ENCODE measurements around the gene STK4. TPM values are rescaled to one million over a fixed set of nuclear protein-coding genes. Genes with fewer than 3 reads are reported as not detected.
A peak's percentile ranks its signal among the peaks of the same experiment; 100 is the strongest.

Gene STK4
- total RNA-seq, 1 donor from 2014 or later: 15.8 TPM

GRCh38 chr20:45090481-45090880 lies 124.2 kb downstream of the STK4 start:
- no peak for ATAC-seq

GRCh38 chr20:45091366-45091765 lies 125.1 kb downstream of the STK4 start:
- no peak for ATAC-seq

DNA sequence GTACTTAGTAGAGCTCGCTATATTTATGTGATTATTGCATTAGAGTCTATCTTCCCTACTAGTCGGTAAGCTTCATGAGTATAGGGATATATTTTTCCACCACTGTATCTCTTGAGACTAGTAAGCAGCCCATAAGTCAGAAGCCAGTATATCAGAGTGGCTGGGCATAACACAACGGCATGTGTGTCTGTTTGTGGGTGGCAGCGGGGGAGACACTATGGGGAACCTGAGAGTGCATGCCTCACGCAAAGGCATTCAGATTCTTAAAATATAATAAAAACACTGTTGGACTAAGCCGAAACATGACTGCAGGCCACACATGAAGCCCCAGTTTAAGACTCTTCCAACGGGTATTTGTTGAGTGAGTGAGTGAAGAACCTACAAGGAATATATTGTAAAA lies 126.6 kb downstream of the STK4 start:
- ATAC-seq: no peak

DNA sequence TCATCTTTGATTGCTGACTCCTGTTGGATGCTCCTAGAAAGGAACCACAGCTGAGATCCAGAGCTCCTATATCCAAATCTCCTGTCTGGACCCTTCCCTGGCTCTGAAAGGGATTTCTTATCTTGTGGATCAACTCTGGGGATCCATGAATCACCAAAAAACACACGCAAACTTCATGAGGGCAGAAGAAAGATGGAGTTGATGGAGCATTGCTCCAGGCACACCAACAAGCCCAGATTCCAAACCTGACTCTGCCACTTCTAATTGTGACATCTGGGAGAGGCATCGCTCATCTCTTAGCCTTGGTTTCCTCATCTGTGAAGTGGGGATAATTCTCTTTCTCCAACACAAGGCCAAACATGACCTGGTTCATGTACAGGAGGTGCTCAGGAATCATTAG lies 127.9 kb downstream of the STK4 start:
- ATAC-seq: no peak

- ATAC-seq: no peak
Measured at GRCh38 chr20:45094864-45095574, 128.7 kb downstream of the STK4 start.

DNA sequence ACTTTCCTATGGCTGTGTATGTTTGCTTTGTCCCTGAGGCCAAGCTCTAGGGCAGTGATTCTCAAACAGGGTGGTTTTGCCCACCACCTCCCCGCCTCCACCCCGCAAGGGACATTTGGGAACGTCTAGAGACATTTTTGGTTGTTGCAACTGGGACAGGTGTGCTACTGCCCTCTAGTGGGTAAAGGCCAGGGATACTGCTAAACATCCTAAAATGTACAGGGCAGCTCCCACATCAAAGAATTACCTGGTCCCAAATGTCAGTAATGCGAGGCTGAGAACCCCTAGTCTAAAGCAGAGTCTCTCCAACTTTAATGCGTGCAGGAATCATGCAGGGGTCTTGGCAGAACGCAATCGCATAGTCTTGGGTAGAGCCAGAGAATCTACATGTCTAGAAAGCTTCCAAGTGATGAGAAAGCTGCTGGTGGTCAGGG lies 129.5 kb downstream of the STK4 start:
- peak; percentile 57 for ATAC-seq

DNA sequence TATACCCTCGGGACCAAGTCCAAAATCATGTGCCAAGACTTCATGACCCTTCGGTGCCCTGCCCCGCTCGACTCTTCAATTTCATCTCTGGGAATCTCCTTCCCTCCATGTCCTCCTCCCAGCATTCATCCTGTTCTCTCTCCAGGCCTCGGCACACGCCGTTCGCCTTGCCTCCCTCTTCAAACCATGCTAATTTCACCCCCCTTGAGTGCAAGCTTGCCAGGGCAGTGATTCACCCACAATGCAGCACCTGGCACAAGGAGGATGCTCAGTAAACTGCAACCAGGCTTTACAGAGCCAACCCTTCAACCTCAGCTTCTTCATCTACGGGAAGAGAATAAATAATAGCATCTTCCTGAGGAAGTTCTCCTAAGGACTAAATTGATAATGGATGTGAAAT lies 130.5 kb downstream of the STK4 start:
- ATAC-seq: no peak

GRCh38 chr20:45097485-45098102 lies 131.3 kb downstream of the STK4 start:
- ATAC-seq: peak; percentile 7

- ATAC-seq: peak; percentile 6
Measured at GRCh38 chr20:45098103-45098773, 131.9 kb downstream of the STK4 start.

- no peak for ATAC-seq
Measured at GRCh38 chr20:45100563-45101245, 134.4 kb downstream of the STK4 start, which contains the start of gene KCNS1. Gene KCNS1, minus strand, starts transcription at chr20:45101127. Its CDS starts 1,891 bp downstream, at chr20:45099236.

DNA sequence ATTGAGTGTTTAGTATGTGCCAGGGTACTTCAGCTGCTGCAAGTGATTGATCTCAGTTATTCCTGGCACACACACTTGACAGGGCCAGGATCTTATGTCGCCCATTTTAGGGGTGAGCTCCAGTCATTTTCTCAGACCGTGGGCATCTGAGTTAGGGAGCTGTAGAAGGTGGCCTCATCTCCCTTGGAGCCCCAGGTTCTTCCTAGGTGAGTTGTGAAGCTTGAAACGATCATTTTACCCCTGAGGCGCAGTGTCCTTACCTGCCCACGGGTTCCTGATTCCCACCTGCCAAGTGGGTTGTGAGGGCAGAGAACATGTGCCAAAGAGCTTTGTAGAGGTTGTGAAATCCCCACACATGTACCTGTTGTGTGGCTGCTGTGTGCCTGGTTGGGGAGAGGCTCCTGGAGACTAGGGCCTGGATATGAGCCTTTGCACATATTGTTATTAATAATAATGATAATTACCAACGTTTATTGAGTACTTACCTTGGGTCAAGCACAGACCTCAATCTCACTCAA lies 135.1 kb downstream of the STK4 start:
- ATAC-seq: no peak

- no peak for ATAC-seq
Measured at GRCh38 chr20:45103072-45103471, 136.8 kb downstream of the STK4 start.

GRCh38 chr20:45104786-45105185 lies 138.5 kb downstream of the STK4 start:
- peak; percentile 54 for ATAC-seq

DNA sequence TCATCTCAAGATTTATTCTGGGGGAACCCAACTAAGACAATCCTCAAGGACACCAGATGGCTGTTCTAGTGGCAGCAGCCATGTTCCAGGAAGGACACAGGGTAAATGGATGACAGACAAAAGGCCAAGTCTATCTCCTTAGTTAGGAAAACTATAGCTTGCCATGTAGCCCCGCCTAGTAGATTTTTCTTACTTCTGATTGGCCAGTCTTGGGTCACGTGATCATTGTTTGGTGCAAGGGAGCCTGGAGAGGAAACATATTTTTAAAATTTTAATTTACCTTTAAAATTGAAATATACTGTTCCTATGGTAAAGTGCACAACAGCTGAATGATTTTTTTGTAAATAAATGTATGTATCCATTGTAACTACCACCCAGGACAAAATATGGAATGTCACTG lies 139.0 kb downstream of the STK4 start:
- no peak for ATAC-seq

DNA sequence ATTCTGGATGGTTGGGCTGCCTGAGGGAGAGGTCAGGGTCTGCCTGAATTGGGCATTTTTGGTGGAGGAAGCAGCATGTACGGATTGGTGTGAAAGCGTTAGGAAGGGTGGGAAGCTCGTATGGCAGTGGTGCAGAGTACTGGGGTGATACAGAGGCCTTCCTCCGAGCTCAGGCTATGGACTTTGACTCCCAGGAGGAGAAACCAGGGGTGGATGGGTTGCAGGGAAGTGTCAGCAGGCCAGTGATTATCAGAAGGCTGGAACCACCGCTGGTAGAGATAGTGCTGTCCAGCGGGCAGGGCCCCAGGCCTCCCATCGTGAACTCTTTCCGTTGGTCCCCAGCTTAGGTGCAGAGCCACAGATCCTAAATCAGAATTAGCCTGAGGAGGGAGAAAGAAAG lies 143.3 kb downstream of the STK4 start:
- ATAC-seq: no peak

DNA sequence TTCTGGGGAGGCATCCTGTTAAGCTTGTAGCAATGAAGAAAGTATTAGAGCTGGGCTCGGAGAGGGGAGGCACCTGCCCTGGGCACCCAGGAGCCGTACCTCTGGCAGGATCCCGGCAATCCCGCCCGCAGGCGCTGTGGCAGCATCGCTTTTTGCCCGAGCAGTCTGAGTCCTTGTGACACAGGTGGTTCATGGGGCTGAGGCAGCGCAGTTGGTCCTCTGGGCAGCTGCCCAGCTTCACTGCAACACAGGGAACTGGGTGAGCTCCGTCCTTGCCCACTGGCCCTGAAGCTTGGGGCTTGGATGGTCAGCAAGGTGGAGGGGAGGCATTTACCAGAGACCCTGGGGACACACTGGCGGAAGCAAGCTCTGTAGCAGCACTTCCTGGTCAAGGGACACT lies 144.0 kb downstream of the STK4 start:
- ATAC-seq: no peak

GRCh38 chr20:45111285-45111684 lies 145.0 kb downstream of the STK4 start:
- ATAC-seq: no peak

DNA sequence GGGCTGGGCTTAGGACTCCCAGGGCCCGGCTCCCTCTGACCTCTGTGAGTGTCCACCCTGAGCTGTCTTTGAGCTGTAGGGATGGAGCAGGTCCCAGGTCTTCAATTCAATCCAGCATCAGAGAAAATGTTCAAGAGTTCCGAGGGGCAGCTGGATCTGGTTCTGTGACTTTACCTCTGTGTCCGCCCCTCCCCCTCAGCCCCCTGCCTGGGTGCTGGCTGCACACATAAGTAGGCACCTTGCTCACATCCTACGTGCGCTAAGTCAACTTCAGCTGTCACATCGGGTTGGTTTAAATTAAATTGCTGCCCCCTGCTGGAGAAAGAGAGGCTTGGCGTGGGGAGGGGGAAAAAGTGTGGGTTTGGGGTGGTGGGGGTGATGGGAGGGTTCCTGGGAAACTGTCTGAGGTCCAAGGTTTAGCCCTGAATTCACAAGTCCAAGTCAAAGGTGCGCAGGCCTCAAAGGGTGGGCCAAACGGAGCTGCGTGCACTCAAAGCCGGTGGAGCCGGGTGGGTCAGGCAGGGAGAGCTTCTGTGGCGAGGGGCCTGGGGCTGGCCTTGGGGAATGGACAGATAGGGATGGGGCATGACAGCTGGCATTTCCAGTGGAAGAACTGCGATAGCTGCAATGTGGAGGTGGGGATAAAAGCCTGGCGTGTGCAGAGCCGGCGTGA lies 145.6 kb downstream of the STK4 start:
- ATAC-seq: no peak

- ATAC-seq: no peak
Measured at GRCh38 chr20:45112754-45113153, 146.4 kb downstream of the STK4 start.

- no peak for ATAC-seq
Measured at GRCh38 chr20:45113865-45114264, 147.6 kb downstream of the STK4 start.

DNA sequence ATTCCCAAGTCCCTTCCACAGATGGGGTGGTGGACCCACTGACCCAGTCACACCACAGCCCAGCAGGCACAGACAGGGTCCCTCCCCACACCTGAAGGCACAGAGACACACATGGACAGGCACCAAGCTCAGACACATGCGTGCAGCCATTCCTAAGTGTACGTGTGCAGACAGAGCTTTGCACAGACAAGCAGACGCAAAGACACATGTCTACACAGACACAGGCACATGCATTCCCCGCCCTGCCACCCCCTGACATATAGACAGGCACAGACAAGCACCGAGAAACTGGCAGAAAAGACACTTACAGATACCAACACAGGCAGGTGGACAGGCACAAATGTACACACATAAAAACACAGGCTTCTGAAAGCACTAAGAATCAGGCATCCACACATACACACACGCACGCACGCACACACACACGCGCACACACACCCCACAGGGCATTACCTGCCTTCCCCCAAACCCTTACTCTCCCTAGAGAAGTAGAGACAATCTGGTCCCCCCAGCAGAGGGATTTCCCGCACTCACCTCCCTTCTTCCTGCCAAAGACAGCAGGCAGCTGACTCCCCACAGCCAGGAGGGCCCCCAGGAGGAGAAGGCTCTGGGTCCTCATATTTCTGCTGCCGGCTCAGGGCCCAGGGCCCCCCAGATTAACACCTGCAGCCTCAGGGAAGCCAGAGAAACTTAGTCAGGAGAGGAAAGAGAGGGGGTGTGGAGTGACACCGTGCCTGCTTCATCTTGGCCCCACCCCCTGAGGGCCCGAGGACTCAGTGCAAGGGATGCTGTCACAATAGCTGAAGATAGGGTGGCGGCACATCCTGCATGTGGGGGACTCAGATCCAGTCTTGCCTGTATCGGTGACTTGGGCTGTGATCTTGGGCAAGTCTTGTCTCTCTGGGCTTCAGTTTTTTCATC lies 148.4 kb downstream of the STK4 start, which contains the start of gene WFDC5:
Gene WFDC5 (minus strand): TSS at position 710 of the 921 bp plus-strand sequence. CDS start 91 bp downstream, at position 619.
- ATAC-seq: peak; percentile 92
